Measurements from ENCODE around the gene CD180.

DNA sequence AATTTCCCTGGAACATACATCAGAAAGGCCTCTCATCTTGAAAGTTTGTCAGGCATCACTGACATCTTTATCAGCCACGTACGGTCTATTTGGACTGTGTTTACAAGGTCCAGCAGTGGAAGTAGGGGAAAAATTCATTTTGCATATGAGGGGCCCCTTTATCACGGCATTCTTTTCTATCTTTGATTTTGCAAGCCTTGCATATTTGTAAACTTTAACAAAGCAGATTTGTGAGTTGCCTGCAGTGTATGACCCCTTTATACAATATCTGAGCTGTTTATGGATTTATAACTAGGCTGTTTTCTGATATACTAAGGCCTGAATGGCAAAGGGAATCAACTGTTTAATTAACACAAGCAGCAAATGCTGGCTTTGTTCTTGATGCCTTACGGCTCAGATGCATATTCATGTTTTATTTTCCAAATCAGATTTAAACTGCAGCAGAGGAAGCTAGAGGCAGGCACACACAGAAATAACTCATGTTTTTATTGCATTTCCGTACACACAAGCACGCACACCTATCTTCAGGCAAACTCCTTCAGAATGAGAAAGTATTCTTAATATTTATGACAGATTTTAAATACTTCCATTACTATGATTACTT lies 61.1 kb downstream of the CD180 start:
- TF ChIP-seq, protein P1, sequence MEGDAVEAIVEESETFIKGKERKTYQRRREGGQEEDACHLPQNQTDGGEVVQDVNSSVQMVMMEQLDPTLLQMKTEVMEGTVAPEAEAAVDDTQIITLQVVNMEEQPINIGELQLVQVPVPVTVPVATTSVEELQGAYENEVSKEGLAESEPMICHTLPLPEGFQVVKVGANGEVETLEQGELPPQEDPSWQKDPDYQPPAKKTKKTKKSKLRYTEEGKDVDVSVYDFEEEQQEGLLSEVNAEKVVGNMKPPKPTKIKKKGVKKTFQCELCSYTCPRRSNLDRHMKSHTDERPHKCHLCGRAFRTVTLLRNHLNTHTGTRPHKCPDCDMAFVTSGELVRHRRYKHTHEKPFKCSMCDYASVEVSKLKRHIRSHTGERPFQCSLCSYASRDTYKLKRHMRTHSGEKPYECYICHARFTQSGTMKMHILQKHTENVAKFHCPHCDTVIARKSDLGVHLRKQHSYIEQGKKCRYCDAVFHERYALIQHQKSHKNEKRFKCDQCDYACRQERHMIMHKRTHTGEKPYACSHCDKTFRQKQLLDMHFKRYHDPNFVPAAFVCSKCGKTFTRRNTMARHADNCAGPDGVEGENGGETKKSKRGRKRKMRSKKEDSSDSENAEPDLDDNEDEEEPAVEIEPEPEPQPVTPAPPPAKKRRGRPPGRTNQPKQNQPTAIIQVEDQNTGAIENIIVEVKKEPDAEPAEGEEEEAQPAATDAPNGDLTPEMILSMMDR (conservative IDR thresholded peaks at IDR 0.05 in 1 of 2, IDR thresholded peaks at IDR 0.05 in 1 of 2; ENCODE audit: low read depth in 1 of 2, low read length in 2 of 2) = no peak
- no peak for TF ChIP-seq EZH2 (IDR thresholded peaks at IDR 0.05; ENCODE audit: low read length, missing control alignments)
